ENCODE data around the gene TEX11. TPM values are rescaled to one million over a fixed set of nuclear protein-coding genes. Genes with fewer than 3 reads are reported as not detected.
A peak's percentile ranks its signal among the peaks of the same experiment; 100 is the strongest.

TEX11 gene
- total and polyA plus RNA-seq, 2 experiments from 2014 or later, result 0.60 to 1.0 TPM

DNA sequence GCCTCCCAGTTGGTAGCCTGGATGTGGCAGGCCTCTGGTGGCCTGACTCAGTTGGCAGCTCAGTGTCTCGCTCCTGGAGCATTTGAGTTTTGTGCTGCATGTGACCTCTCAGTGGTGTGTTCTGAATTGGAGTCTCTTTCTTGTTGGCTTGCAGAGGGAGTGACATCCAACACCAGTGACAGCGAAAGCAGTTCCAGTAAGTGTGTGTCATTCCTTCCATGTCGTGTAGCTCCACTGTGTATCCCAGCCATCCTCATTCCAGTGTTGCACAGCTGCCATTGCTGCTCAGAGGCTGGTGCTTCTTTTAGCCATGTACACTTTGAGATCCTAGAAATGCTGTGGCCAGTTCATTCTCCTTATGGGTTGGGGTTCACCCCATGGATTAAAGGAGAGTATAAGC lies 411.5 kb downstream of the TEX11 start:
- Mint-ChIP-seq H3K27me3 (ENCODE audit: insufficient read depth, low read depth, poor library complexity) (peaks cover 2% of the 10 kb centered on the region), H3K9me3 (no peaks in the 10 kb centered on the region), H3K36me3 (ENCODE audit: low read depth) (peaks cover 80% of the 10 kb centered on the region), H3K4me3 (no peak overlapping the region), H3K4me1 (no peaks in the 10 kb centered on the region), H3K27ac (no peak overlapping the region)
- H4K20me1 ChIP-seq (replicated peaks; ENCODE audit: insufficient read depth), result no peaks in the 10 kb centered on the region
- no peaks in the 10 kb centered on the region for H3K27me3 ChIP-seq (ENCODE audit: insufficient read depth)
- no peak overlapping the region for H2AFZ ChIP-seq
- H3K27ac ChIP-seq (ENCODE audit: low read depth), result no peak overlapping the region
- no peaks in the 10 kb centered on the region for H3F3A ChIP-seq (replicated peaks; ENCODE audit: low read depth)
- H3K9me2 ChIP-seq (ENCODE audit: insufficient read depth), result no peaks in the 10 kb centered on the region
- TF ChIP-seq EZH2 (IDR thresholded peaks at IDR 0.05; ENCODE audit: low read depth, unreplicated experiment) (no peak), ETS1 (IDR thresholded peaks at IDR 0.05) (no peak), JUNB (IDR thresholded peaks at IDR 0.05; ENCODE audit: unreplicated experiment) (no peak), ZNF331 (CRISPR knock-in tag; IDR thresholded peaks at IDR 0.05; ENCODE audit: low read depth) (no peak)
- no peak overlapping the region for H3K4me2 ChIP-seq
- no peak overlapping the region for H3K4me3 ChIP-seq
- DNase-seq (ENCODE audit: low spot score), result no peak
- no peaks in the 10 kb centered on the region; the same call in 1 of the 2 replicates for H3K36me3 ChIP-seq (ENCODE audit: insufficient read depth)
- H3K4me1 ChIP-seq (ENCODE audit: insufficient read depth), result no peaks in the 10 kb centered on the region
- no peak for ATAC-seq
- H3K79me2 ChIP-seq (replicated peaks; ENCODE audit: insufficient read depth), result no peaks in the 10 kb centered on the region

GRCh38 chrX:70496491-70496890 lies 412.0 kb downstream of the TEX11 start:
- Histone ChIP-seq H3K36me3 (ENCODE audit: insufficient read depth) (no peaks in the 10 kb centered on the region; the same call in 1 of the 2 replicates), H3K79me2 (replicated peaks; ENCODE audit: insufficient read depth) (no peaks in the 10 kb centered on the region; the same call in 1 of the 2 replicates), H3F3A (replicated peaks; ENCODE audit: low read depth) (no peaks in the 10 kb centered on the region), H3K27me3 (ENCODE audit: insufficient read depth) (no peaks in the 10 kb centered on the region), H3K4me3 (no peak overlapping the region), H3K4me1 (ENCODE audit: insufficient read depth) (no peaks in the 10 kb centered on the region), H3K4me2 (no peak overlapping the region), H4K20me1 (replicated peaks; ENCODE audit: insufficient read depth) (no peaks in the 10 kb centered on the region), H2AFZ (no peak overlapping the region), H3K9me2 (ENCODE audit: insufficient read depth) (no peaks in the 10 kb centered on the region), H3K27ac (ENCODE audit: low read depth) (no peak overlapping the region)
- H3K27ac Mint-ChIP-seq, result no peak overlapping the region
- H3K9me3 Mint-ChIP-seq, result no peaks in the 10 kb centered on the region
- DNase-seq (ENCODE audit: low spot score) (no peak), ATAC-seq (peak; percentile 76)
- no peak overlapping the region for H3K4me3 Mint-ChIP-seq
- TF ChIP-seq STAT1 (IDR thresholded peaks at IDR 0.05; ENCODE audit: unreplicated experiment), result no peak
- TF ChIP-seq, protein P1, sequence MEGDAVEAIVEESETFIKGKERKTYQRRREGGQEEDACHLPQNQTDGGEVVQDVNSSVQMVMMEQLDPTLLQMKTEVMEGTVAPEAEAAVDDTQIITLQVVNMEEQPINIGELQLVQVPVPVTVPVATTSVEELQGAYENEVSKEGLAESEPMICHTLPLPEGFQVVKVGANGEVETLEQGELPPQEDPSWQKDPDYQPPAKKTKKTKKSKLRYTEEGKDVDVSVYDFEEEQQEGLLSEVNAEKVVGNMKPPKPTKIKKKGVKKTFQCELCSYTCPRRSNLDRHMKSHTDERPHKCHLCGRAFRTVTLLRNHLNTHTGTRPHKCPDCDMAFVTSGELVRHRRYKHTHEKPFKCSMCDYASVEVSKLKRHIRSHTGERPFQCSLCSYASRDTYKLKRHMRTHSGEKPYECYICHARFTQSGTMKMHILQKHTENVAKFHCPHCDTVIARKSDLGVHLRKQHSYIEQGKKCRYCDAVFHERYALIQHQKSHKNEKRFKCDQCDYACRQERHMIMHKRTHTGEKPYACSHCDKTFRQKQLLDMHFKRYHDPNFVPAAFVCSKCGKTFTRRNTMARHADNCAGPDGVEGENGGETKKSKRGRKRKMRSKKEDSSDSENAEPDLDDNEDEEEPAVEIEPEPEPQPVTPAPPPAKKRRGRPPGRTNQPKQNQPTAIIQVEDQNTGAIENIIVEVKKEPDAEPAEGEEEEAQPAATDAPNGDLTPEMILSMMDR (conservative IDR thresholded peaks at IDR 0.05; ENCODE audit: low read depth in 2 of 2), result peak; percentile 8 to 49; a peak in 2 of 4 replicates
- no peak for TF ChIP-seq ETS1 (IDR thresholded peaks at IDR 0.05)
- no peak for TF ChIP-seq NANOG (IDR thresholded peaks at IDR 0.05; ENCODE audit: borderline replicate concordance)
- H3K36me3 Mint-ChIP-seq (ENCODE audit: low read depth), result peaks cover 83% of the 10 kb centered on the region
- no peaks in the 10 kb centered on the region for H3K4me1 Mint-ChIP-seq
- H3K27me3 Mint-ChIP-seq (ENCODE audit: insufficient read depth, low read depth, poor library complexity), result peaks cover 2% of the 10 kb centered on the region
